ENCODE data around the gene ACOT7. TPM values are rescaled to one million over a fixed set of nuclear protein-coding genes. Genes with fewer than 3 reads are reported as not detected.

The ACOT7 gene
- total RNA-seq, 3 donors from 2014 or later = 9.4 to 12.8 (median 11.5) TPM

GRCh38 chr1:6271006-6271405, 122.6 kb downstream of the ACOT7 start:
- no peak for TF ChIP-seq CTCF (IDR thresholded peaks at IDR 0.05)
- TF ChIP-seq POLR2AphosphoS5 (IDR thresholded peaks at IDR 0.05) = no peak
- no peak for TF ChIP-seq POLR2A (IDR thresholded peaks at IDR 0.05)
- no peak overlapping the region for H3K4me3 ChIP-seq
- no peaks in the 10 kb centered on the region for H3K4me1 ChIP-seq
- H3K36me3 ChIP-seq = no peaks in the 10 kb centered on the region
- no peaks in the 10 kb centered on the region for H3K27me3 ChIP-seq
- H3K9me3 ChIP-seq = no peaks in the 10 kb centered on the region
- no peak overlapping the region for H3K27ac ChIP-seq
- no peak for DNase-seq (ENCODE audit: low spot score in 2 of 2)
- intact Hi-C loops (cut with DNase I; ENCODE audit: low total_unique reads) = no loop called here

DNA sequence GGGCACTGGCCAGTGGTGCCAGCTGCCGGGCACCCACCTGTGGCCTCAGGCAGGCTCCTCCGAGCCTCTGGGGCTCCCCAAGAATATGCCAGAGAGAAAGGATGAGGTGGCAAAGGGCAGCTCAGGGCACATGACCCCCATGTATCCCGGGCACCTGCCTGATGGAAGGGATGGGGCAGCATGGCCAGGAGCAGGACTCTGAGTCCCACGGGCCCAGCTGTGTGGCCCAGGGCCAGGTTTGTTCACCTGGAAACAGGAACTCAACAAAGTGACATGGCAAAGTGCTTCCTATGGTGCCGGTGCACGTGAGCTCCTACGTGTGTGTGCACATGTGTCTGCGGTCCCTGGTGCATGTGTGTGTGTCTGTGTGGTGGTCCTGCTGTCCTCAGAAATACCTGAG, 123.2 kb downstream of the ACOT7 start:
- intact Hi-C loops (cut with DNase I; ENCODE audit: low total_unique reads) = no loop called here

DNA sequence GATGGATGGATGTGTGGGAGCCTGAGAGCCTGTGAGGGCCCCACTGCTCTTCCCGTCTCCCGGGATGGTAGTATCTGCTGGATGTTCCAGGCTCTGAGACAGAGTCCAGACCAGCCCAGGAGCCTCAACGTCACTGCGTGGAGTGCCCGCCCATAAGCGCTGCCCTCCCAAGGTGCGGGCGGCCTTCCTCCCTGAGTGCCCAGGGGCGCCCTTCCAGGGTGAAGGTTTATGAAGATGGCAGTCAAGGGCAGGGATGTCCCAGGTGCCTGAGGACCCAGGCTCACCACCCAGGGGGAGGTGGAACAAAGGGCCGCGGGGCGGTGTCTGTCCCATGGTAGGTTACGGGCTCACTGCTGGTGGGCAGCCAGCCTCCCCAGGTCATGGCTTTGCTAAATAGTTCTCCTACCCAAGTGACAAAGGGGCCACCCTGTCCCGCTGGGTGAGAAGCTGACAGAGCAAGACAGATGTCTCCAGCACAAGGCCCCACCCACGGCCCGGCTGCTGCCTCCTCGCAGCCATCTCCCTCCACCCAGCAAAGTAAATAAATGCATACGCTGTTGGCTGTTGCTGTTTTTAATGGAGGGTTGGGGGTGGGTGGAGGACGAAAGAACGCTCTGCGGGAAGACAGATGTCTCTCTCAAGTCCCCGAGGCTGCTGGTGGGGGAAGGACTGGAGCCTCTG, 123.7 kb downstream of the ACOT7 start:
- TF ChIP-seq POLR2A (IDR thresholded peaks at IDR 0.05) (no peak), POLR2AphosphoS5 (IDR thresholded peaks at IDR 0.05) (no peak), CTCF (IDR thresholded peaks at IDR 0.05) (no peak)
- H3K36me3 ChIP-seq = no peaks in the 10 kb centered on the region
- intact Hi-C loops (cut with DNase I; ENCODE audit: low total_unique reads) = loop anchor here (10.0 kb wide), 2 partner anchors 745 to 1225 kb away; no protein-coding TSS in a partner anchor
- H3K4me3 ChIP-seq = no peak overlapping the region
- H3K27ac ChIP-seq = no peak overlapping the region
- no peaks in the 10 kb centered on the region for H3K9me3 ChIP-seq
- H3K27me3 ChIP-seq = no peaks in the 10 kb centered on the region
- H3K4me1 ChIP-seq = no peaks in the 10 kb centered on the region
- no peak for DNase-seq (ENCODE audit: low spot score in 2 of 2)

More for the DNA sequence above, 123.2 kb downstream of the ACOT7 start:
- no peaks in the 10 kb centered on the region for H3K27me3 ChIP-seq
- H3K36me3 ChIP-seq = no peaks in the 10 kb centered on the region
- DNase-seq (ENCODE audit: low spot score in 2 of 2) = no peak
- no peak for TF ChIP-seq POLR2AphosphoS5 (IDR thresholded peaks at IDR 0.05)
- TF ChIP-seq POLR2A (IDR thresholded peaks at IDR 0.05) = no peak
- no peak for TF ChIP-seq CTCF (IDR thresholded peaks at IDR 0.05)
- H3K27ac ChIP-seq = no peak overlapping the region
- no peak overlapping the region for H3K4me3 ChIP-seq
- H3K4me1 ChIP-seq = no peaks in the 10 kb centered on the region
- H3K9me3 ChIP-seq = no peaks in the 10 kb centered on the region

DNA sequence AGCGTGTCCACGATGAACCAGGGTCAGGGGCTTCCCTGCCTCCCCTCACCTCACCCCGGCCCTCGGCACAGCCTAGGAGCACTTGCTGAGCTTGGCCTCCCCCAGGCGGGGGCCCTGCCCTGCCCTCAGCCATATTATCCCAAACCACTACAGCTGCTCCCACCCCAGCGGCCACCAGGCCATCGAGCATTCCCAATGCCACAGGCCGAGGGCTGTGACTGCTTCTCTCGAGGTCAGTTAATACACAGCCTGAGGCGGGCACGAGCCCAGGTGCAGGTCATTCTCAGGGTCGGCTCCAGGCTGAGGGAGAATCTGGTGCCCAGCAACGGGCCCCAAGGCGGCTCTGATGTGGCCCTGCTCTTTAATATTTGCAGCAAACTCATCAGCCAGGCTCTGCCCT, 124.3 kb downstream of the ACOT7 start:
- no peak for DNase-seq (ENCODE audit: low spot score in 2 of 2)
- no peak for TF ChIP-seq POLR2AphosphoS5 (IDR thresholded peaks at IDR 0.05)
- TF ChIP-seq CTCF (IDR thresholded peaks at IDR 0.05) = no peak
- no peak for TF ChIP-seq POLR2A (IDR thresholded peaks at IDR 0.05)
- Histone ChIP-seq H3K27me3 (no peaks in the 10 kb centered on the region), H3K9me3 (no peaks in the 10 kb centered on the region), H3K36me3 (no peaks in the 10 kb centered on the region), H3K4me1 (no peaks in the 10 kb centered on the region), H3K27ac (no peak overlapping the region), H3K4me3 (no peak overlapping the region)
- intact Hi-C loops (cut with DNase I; ENCODE audit: low total_unique reads) = loop anchor here (10.0 kb wide), 2 partner anchors 744 to 1226 kb away; no protein-coding TSS in a partner anchor

GRCh38 chr1:6268415-6268814, 125.2 kb downstream of the ACOT7 start:
- no peak for DNase-seq (ENCODE audit: low spot score in 2 of 2)
- Histone ChIP-seq H3K4me1 (no peaks in the 10 kb centered on the region), H3K4me3 (no peak overlapping the region)

More at GRCh38 chr1:6268415-6268814, 125.2 kb downstream of the ACOT7 start:
- Histone ChIP-seq H3K9me3 (no peaks in the 10 kb centered on the region), H3K27ac (no peak overlapping the region), H3K36me3 (no peaks in the 10 kb centered on the region), H3K27me3 (no peaks in the 10 kb centered on the region)
- TF ChIP-seq CTCF (IDR thresholded peaks at IDR 0.05) (no peak), POLR2A (IDR thresholded peaks at IDR 0.05) (no peak), POLR2AphosphoS5 (IDR thresholded peaks at IDR 0.05) (no peak)
- intact Hi-C loops (cut with DNase I; ENCODE audit: low total_unique reads) = loop anchor here (10.0 kb wide), 2 partner anchors 744 to 1226 kb away; no protein-coding TSS in a partner anchor

All from breast epithelium (tissue), 4 donors.